Measurements from ENCODE around the gene PRL.

PRL gene

GRCh38 chr6:22334778-22335177 is 37.9 kb upstream of the PRL start:
- no peak for TF ChIP-seq ZNF366 (tag by site-specific recombination; conservative IDR thresholded peaks at IDR 0.05)
- TF ChIP-seq WT1 (tag by site-specific recombination; IDR thresholded peaks at IDR 0.05): no peak
- TF ChIP-seq ZNF26 (tag by site-specific recombination; IDR thresholded peaks at IDR 0.05): no peak
- no peak for TF ChIP-seq ZNF707 (tag by site-specific recombination; IDR thresholded peaks at IDR 0.05)
- TF ChIP-seq ZNF701 (tag by site-specific recombination; IDR thresholded peaks at IDR 0.05): no peak
- TF ChIP-seq ZNF518A (tag by site-specific recombination; conservative IDR thresholded peaks at IDR 0.05; ENCODE audit: low read depth): no peak
- TF ChIP-seq TCF7L2 (IDR thresholded peaks at IDR 0.05; ENCODE audit: borderline replicate concordance, low read depth, low read length): no peak
- no peak for TF ChIP-seq ZNF558 (tag by site-specific recombination; IDR thresholded peaks at IDR 0.05)
- no peak for TF ChIP-seq ZBTB49 (tag by site-specific recombination; IDR thresholded peaks at IDR 0.05; ENCODE audit: low read depth)
- TF ChIP-seq ZNF175 (tag by site-specific recombination; IDR thresholded peaks at IDR 0.05): no peak
- TF ChIP-seq ZNF639 (tag by site-specific recombination; IDR thresholded peaks at IDR 0.05): no peak
- TF ChIP-seq ZBTB48 (tag by site-specific recombination; IDR thresholded peaks at IDR 0.05): no peak
- TF ChIP-seq ZNF623 (tag by site-specific recombination; IDR thresholded peaks at IDR 0.05): no peak
- no peak for TF ChIP-seq ZNF704 (tag by site-specific recombination; IDR thresholded peaks at IDR 0.05)
- no peak for TF ChIP-seq PRDM1 (tag by site-specific recombination; IDR thresholded peaks at IDR 0.05)
- no peak for TF ChIP-seq GLI4 (tag by site-specific recombination; IDR thresholded peaks at IDR 0.05)
- TF ChIP-seq SCRT1 (tag by site-specific recombination; IDR thresholded peaks at IDR 0.05; ENCODE audit: borderline replicate concordance): no peak
- POLR2A ChIA-PET: no interaction called here
- Histone ChIP-seq H3K4me3 (ENCODE audit: low read depth, low read length) (no peak overlapping the region), H3K36me3 (ENCODE audit: control insufficient read depth in 2 of 2, insufficient read depth in 1 of 2, low read length in 2 of 2) (no peaks in the 10 kb centered on the region), H3K27ac (ENCODE audit: extremely low read depth, low read depth, low read length) (no peak overlapping the region), H3K4me1 (ENCODE audit: control insufficient read depth, insufficient read depth, low read length) (no peaks in the 10 kb centered on the region), H3K9me3 (ENCODE audit: control insufficient read depth, insufficient read depth, low read depth, low read length) (no peaks in the 10 kb centered on the region)
- CTCF ChIA-PET: interaction anchor here (0.7 kb wide), 1 partner anchor 378 kb away, joined by 3 read pairs; no protein-coding TSS in a partner anchor

All from HEK293 (cell line).